Loucy (cell line): Measurements from ENCODE around the gene NHLH1.

Source experiments
- CTCF ChIP-seq: fragments of 200-600 bp; sonication (generic); conservative IDR thresholded peaks from 2 replicates; pipeline ENCODE4 v1.5.1; 2014; ENCODE audit warnings: mild to moderate bottlenecking, antibody characterized with exemption, low read length
- EZH2phosphoT487 ChIP-seq: fragments of 200-600 bp; IDR thresholded peaks from 2 replicates; pipeline ENCODE4 v1.6.1; 2018; ENCODE audit warnings: antibody characterized with exemption, mild to moderate bottlenecking, moderate library complexity, borderline replicate concordance

GRCh38 chr1:160412028-160412362 lies 45.1 kb downstream of the NHLH1 start:
- no peak for TF ChIP-seq CTCF
- TF ChIP-seq EZH2phosphoT487, result no peak
